ENCODE results near the gene EAF1. TPM values are rescaled to one million over a fixed set of nuclear protein-coding genes. Genes with fewer than 3 reads are reported as not detected.

The EAF1 gene
- polyA plus RNA-seq, 1 donor from 2014 or later: 45.4 TPM

GRCh38 chr3:15403495-15403894 lies 23.9 kb upstream of the EAF1 start:
- Histone ChIP-seq H3K36me3 (ENCODE audit: insufficient read depth, low read length) (peaks cover 8% of the 10 kb centered on the region), H3K4me3 (ENCODE audit: low read length) (no peak overlapping the region), H3K4me2 (ENCODE audit: low read length) (no peak overlapping the region), H3K27ac (ENCODE audit: low read length) (no peak overlapping the region), H3K27me3 (ENCODE audit: insufficient read depth, low read depth, low read length) (no peaks in the 10 kb centered on the region), H3K9me3 (ENCODE audit: low read length) (no peaks in the 10 kb centered on the region), H3K79me2 (replicated peaks; ENCODE audit: insufficient read depth, low read length) (no peaks in the 10 kb centered on the region), H3K9ac (ENCODE audit: low read length) (no peak overlapping the region), H2AFZ (ENCODE audit: low read depth, low read length) (no peak overlapping the region), H3F3A (ENCODE audit: insufficient read depth, low read length, poor library complexity, severe bottlenecking) (no peaks in the 10 kb centered on the region), H3K9me2 (ENCODE audit: insufficient read depth, low read length) (no peaks in the 10 kb centered on the region), H4K20me1 (ENCODE audit: insufficient read depth) (no peaks in the 10 kb centered on the region)
- TF ChIP-seq TAF1 (IDR thresholded peaks at IDR 0.05; ENCODE audit: low read depth) (no peak), REST (IDR thresholded peaks at IDR 0.05; ENCODE audit: borderline replicate concordance) (no peak), EP300 (conservative IDR thresholded peaks at IDR 0.05; ENCODE audit: poor library complexity, severe bottlenecking) (no peak), MXI1 (conservative IDR thresholded peaks at IDR 0.05; ENCODE audit: poor library complexity, severe bottlenecking) (no peak), RAD21 (conservative IDR thresholded peaks at IDR 0.05) (no peak), EZH2 (IDR thresholded peaks at IDR 0.05; ENCODE audit: borderline replicate concordance, insufficient read depth, low read length, poor library complexity, severe bottlenecking) (no peak), SMC3 (conservative IDR thresholded peaks at IDR 0.05; ENCODE audit: poor library complexity) (no peak), POLR2AphosphoS5 (IDR thresholded peaks at IDR 0.05) (no peak)
- TF ChIP-seq, protein P1, sequence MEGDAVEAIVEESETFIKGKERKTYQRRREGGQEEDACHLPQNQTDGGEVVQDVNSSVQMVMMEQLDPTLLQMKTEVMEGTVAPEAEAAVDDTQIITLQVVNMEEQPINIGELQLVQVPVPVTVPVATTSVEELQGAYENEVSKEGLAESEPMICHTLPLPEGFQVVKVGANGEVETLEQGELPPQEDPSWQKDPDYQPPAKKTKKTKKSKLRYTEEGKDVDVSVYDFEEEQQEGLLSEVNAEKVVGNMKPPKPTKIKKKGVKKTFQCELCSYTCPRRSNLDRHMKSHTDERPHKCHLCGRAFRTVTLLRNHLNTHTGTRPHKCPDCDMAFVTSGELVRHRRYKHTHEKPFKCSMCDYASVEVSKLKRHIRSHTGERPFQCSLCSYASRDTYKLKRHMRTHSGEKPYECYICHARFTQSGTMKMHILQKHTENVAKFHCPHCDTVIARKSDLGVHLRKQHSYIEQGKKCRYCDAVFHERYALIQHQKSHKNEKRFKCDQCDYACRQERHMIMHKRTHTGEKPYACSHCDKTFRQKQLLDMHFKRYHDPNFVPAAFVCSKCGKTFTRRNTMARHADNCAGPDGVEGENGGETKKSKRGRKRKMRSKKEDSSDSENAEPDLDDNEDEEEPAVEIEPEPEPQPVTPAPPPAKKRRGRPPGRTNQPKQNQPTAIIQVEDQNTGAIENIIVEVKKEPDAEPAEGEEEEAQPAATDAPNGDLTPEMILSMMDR (IDR thresholded peaks at IDR 0.05; ENCODE audit: poor library complexity, severe bottlenecking): no peak

- Histone ChIP-seq H3K79me2 (replicated peaks; ENCODE audit: insufficient read depth, low read length) (no peaks in the 10 kb centered on the region), H3K4me3 (ENCODE audit: low read length) (no peak overlapping the region), H2AFZ (ENCODE audit: low read depth, low read length) (no peak overlapping the region), H3K9me3 (ENCODE audit: low read length) (no peaks in the 10 kb centered on the region), H3K36me3 (ENCODE audit: insufficient read depth, low read length) (peaks cover 8% of the 10 kb centered on the region), H4K20me1 (ENCODE audit: insufficient read depth) (no peaks in the 10 kb centered on the region), H3K27me3 (ENCODE audit: insufficient read depth, low read depth, low read length) (no peaks in the 10 kb centered on the region), H3K27ac (ENCODE audit: low read length) (no peak overlapping the region), H3F3A (ENCODE audit: insufficient read depth, low read length, poor library complexity, severe bottlenecking) (no peaks in the 10 kb centered on the region), H3K9me2 (ENCODE audit: insufficient read depth, low read length) (no peaks in the 10 kb centered on the region), H3K4me2 (ENCODE audit: low read length) (no peak overlapping the region), H3K9ac (ENCODE audit: low read length) (no peak overlapping the region)
- TF ChIP-seq TAF1 (IDR thresholded peaks at IDR 0.05; ENCODE audit: low read depth): no peak
Observed at GRCh38 chr3:15403965-15404364, 23.4 kb upstream of the EAF1 start.

DNA sequence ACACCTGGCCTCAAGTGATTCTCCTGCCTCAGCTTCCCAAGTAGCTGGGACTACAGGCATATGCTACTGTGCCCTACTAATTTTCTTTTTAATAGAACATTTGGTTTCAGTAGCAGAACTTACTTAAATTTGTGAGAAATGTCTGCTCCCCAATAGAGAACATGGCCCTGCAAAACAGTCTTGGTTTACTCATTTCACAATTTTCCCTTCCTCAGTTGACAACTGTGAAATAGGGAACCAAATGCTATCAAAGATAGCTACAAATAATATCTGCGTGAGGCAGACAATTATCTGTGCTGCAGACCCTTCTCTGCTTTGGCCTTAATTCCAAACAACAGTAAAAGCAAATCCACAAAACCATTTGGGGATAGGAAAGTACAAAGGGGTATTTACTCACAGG lies 22.6 kb upstream of the EAF1 start:
- Histone ChIP-seq H3K4me2 (ENCODE audit: low read length) (no peak overlapping the region), H3K9me3 (ENCODE audit: low read length) (no peaks in the 10 kb centered on the region), H3K4me3 (ENCODE audit: low read length) (no peak overlapping the region), H3K27me3 (ENCODE audit: insufficient read depth, low read depth, low read length) (no peaks in the 10 kb centered on the region), H2AFZ (ENCODE audit: low read depth, low read length) (no peak overlapping the region), H3K9ac (ENCODE audit: low read length) (no peak overlapping the region), H3F3A (ENCODE audit: insufficient read depth, low read length, poor library complexity, severe bottlenecking) (no peaks in the 10 kb centered on the region), H3K79me2 (replicated peaks; ENCODE audit: insufficient read depth, low read length) (no peaks in the 10 kb centered on the region), H3K27ac (ENCODE audit: low read length) (no peak overlapping the region), H4K20me1 (ENCODE audit: insufficient read depth) (no peaks in the 10 kb centered on the region), H3K9me2 (ENCODE audit: insufficient read depth, low read length) (no peaks in the 10 kb centered on the region), H3K36me3 (ENCODE audit: insufficient read depth, low read length) (peaks cover 8% of the 10 kb centered on the region)
- no peak for TF ChIP-seq EZH2 (IDR thresholded peaks at IDR 0.05; ENCODE audit: borderline replicate concordance, insufficient read depth, low read length, poor library complexity, severe bottlenecking)
- TF ChIP-seq REST (IDR thresholded peaks at IDR 0.05; ENCODE audit: borderline replicate concordance): no peak
- no peak for TF ChIP-seq EP300 (conservative IDR thresholded peaks at IDR 0.05; ENCODE audit: poor library complexity, severe bottlenecking)
- no peak for TF ChIP-seq POLR2AphosphoS5 (IDR thresholded peaks at IDR 0.05)
- TF ChIP-seq, protein P1 (IDR thresholded peaks at IDR 0.05; ENCODE audit: poor library complexity, severe bottlenecking): no peak
- TF ChIP-seq RAD21 (conservative IDR thresholded peaks at IDR 0.05): no peak
- no peak for TF ChIP-seq TAF1 (IDR thresholded peaks at IDR 0.05; ENCODE audit: low read depth)
- no peak for TF ChIP-seq MXI1 (conservative IDR thresholded peaks at IDR 0.05; ENCODE audit: poor library complexity, severe bottlenecking)
- TF ChIP-seq SMC3 (conservative IDR thresholded peaks at IDR 0.05; ENCODE audit: poor library complexity): no peak
